B cell (primary cell): ENCODE data around the gene VPS33A.

ENCODE experiments used
- CTCF ChIP-seq: fragments of 200-600 bp; IDR thresholded peaks from one replicate; pipeline ENCODE4 v1.8.0; 2022; ENCODE audit warnings: antibody characterized with exemption, mild to moderate bottlenecking
- EZH2 ChIP-seq: IDR thresholded peaks from 2 replicates; pipeline ENCODE4 v1.6.1; 2012; ENCODE audit warnings: borderline replicate concordance, low read depth, mild to moderate bottlenecking, moderate library complexity, low read length; ENCODE audit not compliant: insufficient read depth, poor library complexity, severe bottlenecking

- TF ChIP-seq CTCF: no peak
- TF ChIP-seq EZH2: no peak
Observed at GRCh38 chr12:122311696-122312095, 45.4 kb upstream of the VPS33A start.
